HEK293 (cell line): ENCODE measurements around the gene MS4A18.

Experiments
- BCL11A ChIP-seq: fragments of 450-650 bp; formaldehyde crosslinking; IDR thresholded peaks from 2 replicates; pipeline ENCODE4 v1.5.1; 2016; ENCODE audit warnings: low read depth, missing biosample characterization, missing genetic modification characterization
- BCL6B ChIP-seq: fragments of 450-650 bp; formaldehyde crosslinking; IDR thresholded peaks from 2 replicates; pipeline ENCODE4 v1.5.1; 2017; ENCODE audit warnings: missing biosample characterization, missing genetic modification characterization
- CTCF ChIP-seq: fragments of 450-650 bp; formaldehyde crosslinking; IDR thresholded peaks from 2 replicates; pipeline ENCODE4 v1.5.1; 2016; ENCODE audit warnings: missing biosample characterization, missing genetic modification characterization
- HOXA7 ChIP-seq: sonication (generic); formaldehyde crosslinking; IDR thresholded peaks from 2 replicates; pipeline ENCODE4 v1.8.1; 2022; ENCODE audit warnings: missing genetic modification reagents, borderline replicate concordance
- ZBTB49 ChIP-seq: fragments of 450-650 bp; formaldehyde crosslinking; IDR thresholded peaks from 2 replicates; pipeline ENCODE4 v1.5.1; 2016; ENCODE audit warnings: missing biosample characterization, missing genetic modification characterization, low read depth
- ZNF175 ChIP-seq: fragments of 450-650 bp; formaldehyde crosslinking; IDR thresholded peaks from 2 replicates; pipeline ENCODE4 v1.5.1; 2016; ENCODE audit warnings: missing biosample characterization, missing genetic modification characterization
- ZNF324 ChIP-seq: fragments of 450-650 bp; formaldehyde crosslinking; IDR thresholded peaks from 2 replicates; pipeline ENCODE4 v1.5.1; 2016; ENCODE audit warnings: missing biosample characterization, missing genetic modification characterization
- TF ChIP-seq, protein P1 (sequence below): fragments of 450-650 bp; formaldehyde crosslinking; conservative IDR thresholded peaks from 2 replicates; pipeline ENCODE4 v1.5.1; 2016; ENCODE audit warnings: low read depth, missing biosample characterization, missing genetic modification characterization

- TF ChIP-seq ZBTB49 (tag by site-specific recombination) (no peak), BCL6B (no peak), CTCF (tag by site-specific recombination) (no peak), BCL11A (tag by site-specific recombination) (no peak), ZNF324 (tag by site-specific recombination) (no peak), ZNF175 (tag by site-specific recombination) (no peak), HOXA7 (CRISPR knock-in tag) (no peak)
- TF ChIP-seq, protein P1, sequence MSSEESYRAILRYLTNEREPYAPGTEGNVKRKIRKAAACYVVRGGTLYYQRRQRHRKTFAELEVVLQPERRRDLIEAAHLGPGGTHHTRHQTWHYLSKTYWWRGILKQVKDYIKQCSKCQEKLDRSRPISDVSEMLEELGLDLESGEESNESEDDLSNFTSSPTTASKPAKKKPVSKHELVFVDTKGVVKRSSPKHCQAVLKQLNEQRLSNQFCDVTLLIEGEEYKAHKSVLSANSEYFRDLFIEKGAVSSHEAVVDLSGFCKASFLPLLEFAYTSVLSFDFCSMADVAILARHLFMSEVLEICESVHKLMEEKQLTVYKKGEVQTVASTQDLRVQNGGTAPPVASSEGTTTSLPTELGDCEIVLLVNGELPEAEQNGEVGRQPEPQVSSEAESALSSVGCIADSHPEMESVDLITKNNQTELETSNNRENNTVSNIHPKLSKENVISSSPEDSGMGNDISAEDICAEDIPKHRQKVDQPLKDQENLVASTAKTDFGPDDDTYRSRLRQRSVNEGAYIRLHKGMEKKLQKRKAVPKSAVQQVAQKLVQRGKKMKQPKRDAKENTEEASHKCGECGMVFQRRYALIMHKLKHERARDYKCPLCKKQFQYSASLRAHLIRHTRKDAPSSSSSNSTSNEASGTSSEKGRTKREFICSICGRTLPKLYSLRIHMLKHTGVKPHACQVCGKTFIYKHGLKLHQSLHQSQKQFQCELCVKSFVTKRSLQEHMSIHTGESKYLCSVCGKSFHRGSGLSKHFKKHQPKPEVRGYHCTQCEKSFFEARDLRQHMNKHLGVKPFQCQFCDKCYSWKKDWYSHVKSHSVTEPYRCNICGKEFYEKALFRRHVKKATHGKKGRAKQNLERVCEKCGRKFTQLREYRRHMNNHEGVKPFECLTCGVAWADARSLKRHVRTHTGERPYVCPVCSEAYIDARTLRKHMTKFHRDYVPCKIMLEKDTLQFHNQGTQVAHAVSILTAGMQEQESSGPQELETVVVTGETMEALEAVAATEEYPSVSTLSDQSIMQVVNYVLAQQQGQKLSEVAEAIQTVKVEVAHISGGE: no peak
These were observed 14.0 kb upstream of the MS4A18 start for GRCh38 chr11:60710482-60710881.
